ENCODE results near the gene CAPZB.

- TF ChIP-seq POLR2A (IDR thresholded peaks at IDR 0.05) (peak in 1 of 2 donors; percentile 45), CTCF (IDR thresholded peaks at IDR 0.05) (no peak)
Observed at GRCh38 chr1:19441048-19441780, 44.1 kb downstream of the CAPZB start.

Measured in adrenal gland (tissue), 5 donors.